Keratinocyte (primary cell): ENCODE data around the gene STXBP3. TPM values are rescaled to one million over a fixed set of nuclear protein-coding genes. Genes with fewer than 3 reads are reported as not detected.

Source experiments
- DNase-seq: peaks from one replicate; pipeline ENCODE4 v3.0.0-alpha.2; 2011; ENCODE audit warnings: low read depth, missing footprints, low spot score
- FAIRE-seq: peaks from 2 replicates; lab custom pipeline; 2011; peaks lifted over from hg19 to GRCh38; lab: Jason Lieb, UNC
- H2AFZ ChIP-seq: 2 replicates; pipeline ENCODE4 v1.6.0; 2012; ENCODE audit warnings: low read length, control low read depth, inconsistent platforms; ENCODE audit not compliant: control insufficient read depth
- H3K27ac ChIP-seq: 2 replicates; pipeline ENCODE4 v1.5.1; 2011; ENCODE audit warnings: low read length; ENCODE audit not compliant: control insufficient read depth, insufficient read depth
- H3K27me3 ChIP-seq: 3 replicates; pipeline ENCODE4 v1.6.0; 2011; ENCODE audit warnings: low read length; ENCODE audit not compliant: control insufficient read depth, insufficient read depth; ENCODE audit errors: extremely low read depth
- H3K36me3 ChIP-seq, 2 experiments: 2 replicates in 1 of 2; 3 replicates in 1 of 2; pipeline ENCODE4 v1.5.1; 2011; ENCODE audit warnings: low read length in 2 of 2, mild to moderate bottlenecking in 1 of 2; ENCODE audit not compliant: control insufficient read depth in 2 of 2, insufficient read depth in 2 of 2; ENCODE audit errors: extremely low read depth in 1 of 2
- H3K4me1 ChIP-seq: 3 replicates; pipeline ENCODE4 v1.5.1; 2011; ENCODE audit warnings: low read length; ENCODE audit not compliant: control insufficient read depth, insufficient read depth; ENCODE audit errors: extremely low read depth
- H3K4me2 ChIP-seq: 3 replicates; pipeline ENCODE4 v1.6.0; 2011; ENCODE audit warnings: low read depth, low read length; ENCODE audit not compliant: control insufficient read depth, insufficient read depth; ENCODE audit errors: extremely low read depth
- H3K4me3 ChIP-seq, 3 experiments: fragments of 200-600 bp in 1 of 3; sonication (generic) in 1 of 3; 2 replicates in 2 of 3; 3 replicates in 1 of 3; pipeline ENCODE4 v1.5.1; 2011 to 2016; ENCODE audit warnings: low read length in 3 of 3, mild to moderate bottlenecking in 3 of 3, control low read depth in 2 of 3, inconsistent platforms in 1 of 3, low read depth in 1 of 3, mixed read lengths in 1 of 3, mixed run types in 1 of 3, moderate library complexity in 1 of 3; ENCODE audit not compliant: control insufficient read depth in 2 of 3, insufficient read depth in 2 of 3; ENCODE audit errors: extremely low read depth in 1 of 3
- H3K79me2 ChIP-seq: 2 replicates; pipeline ENCODE4 v1.6.0; 2012; ENCODE audit warnings: low read length; ENCODE audit not compliant: control insufficient read depth, insufficient read depth
- H3K9ac ChIP-seq: 3 replicates; pipeline ENCODE4 v1.6.0; 2011; ENCODE audit warnings: low read length; ENCODE audit not compliant: control insufficient read depth, insufficient read depth; ENCODE audit errors: extremely low read depth
- H3K9me1 ChIP-seq: 3 replicates; pipeline ENCODE4 v1.6.0; 2011; ENCODE audit warnings: low read length; ENCODE audit not compliant: control insufficient read depth, insufficient read depth; ENCODE audit errors: extremely low read depth
- H3K9me3 ChIP-seq: 2 replicates; pipeline ENCODE4 v1.5.1; 2012; ENCODE audit warnings: low read depth, low read length; ENCODE audit not compliant: control insufficient read depth
- H4K20me1 ChIP-seq: 3 replicates; pipeline ENCODE4 v1.6.0; 2011; ENCODE audit warnings: low read length; ENCODE audit not compliant: control insufficient read depth, insufficient read depth; ENCODE audit errors: extremely low read depth
- CTCF ChIP-seq, 3 experiments: IDR thresholded peaks in 1 of 3; conservative IDR thresholded peaks in 1 of 3; optimal IDR thresholded peaks in 1 of 3; 2 replicates in 2 of 3; 3 replicates in 1 of 3; pipeline versions ENCODE3 to v1.5.1; 2011; ENCODE audit warnings: low read length in 3 of 3, mild to moderate bottlenecking in 3 of 3, moderate library complexity in 2 of 3, control low read depth in 1 of 3, inconsistent platforms in 1 of 3; ENCODE audit not compliant: insufficient read depth in 2 of 3; ENCODE audit errors: extremely low read depth in 1 of 3
- EZH2 ChIP-seq: IDR thresholded peaks from one replicate; pipeline ENCODE4 v1.6.1; 2012; ENCODE audit warnings: inconsistent platforms, mild to moderate bottlenecking, low read length, moderate library complexity
- dilution Hi-C: fragments of 300-500 bp; cut with MboI; formaldehyde crosslinking; loops from one replicate; pipeline ENCODE4 v1.7.0; 2020; ENCODE audit warnings: low sequenced_read_pairs; ENCODE audit not compliant: extremely low pct_ligation_motif_present
- polyA plus RNA-seq, 5 experiments: library from polyadenylated mRNA; depleted of rRNA in 3 of 5; stranded (reverse) in 3 of 5; stranded (forward) in 1 of 5; unstranded in 1 of 5; fragments of >200 nt; gene quantifications; 1 replicate in 1 of 5; 2 replicates in 3 of 5; 3 replicates in 1 of 5; pipeline versions ENCODE4 v1.2.1 to v1.2.3, GENCODE V29; 2011 to 2012; ENCODE audit warnings: missing spikeins in 2 of 5, low read depth in 1 of 5, low replicate concordance in 1 of 5

Gene STXBP3
- polyA plus RNA-seq, 1 donor (not counting 4 experiments of a cell fraction or from before 2014, with no cell fraction given): 36.3 TPM

GRCh38 chr1:108826081-108826635, 79.7 kb downstream of the STXBP3 start:
- Histone ChIP-seq H3K4me1 (peaks cover 43% of the 10 kb centered on the region), H3K9me3 (no peaks in the 10 kb centered on the region), H3K4me3 (no peak overlapping the region), H3K9ac (no peak overlapping the region), H3K36me3 (peaks cover 4% of the 10 kb centered on the region in 2 experiments), H3K79me2 (no peaks in the 10 kb centered on the region), H3K9me1 (no peaks in the 10 kb centered on the region), H4K20me1 (no peaks in the 10 kb centered on the region), H3K4me2 (peak overlapping the region; percentile 18), H2AFZ (peak overlapping the region; percentile 50), H3K27me3 (no peaks in the 10 kb centered on the region), H3K27ac (no peak overlapping the region)
- no peak for DNase-seq
- no peak for FAIRE-seq
- dilution Hi-C loops: no loop called here
- TF ChIP-seq CTCF (optimal IDR thresholded peaks at IDR 0.05 in 1 of 3, IDR thresholded peaks at IDR 0.05 in 1 of 3, conservative IDR thresholded peaks at IDR 0.05 in 1 of 3; ENCODE audit: extremely low read depth in 1 of 3, insufficient read depth in 2 of 3, low read length in 3 of 3) (no peak), EZH2 (no peak)

GRCh38 chr1:108828074-108828961, 81.8 kb downstream of the STXBP3 start:
- H3K36me3 ChIP-seq: no peaks in the 10 kb centered on the region
- peaks cover 53% of the 10 kb centered on the region for H3K4me1 ChIP-seq
- peak overlapping the region; percentile 84 for H3K4me2 ChIP-seq
- H3K9me3 ChIP-seq: no peaks in the 10 kb centered on the region
- peak overlapping the region; percentile 51 for H3K9ac ChIP-seq
- dilution Hi-C loops: no loop called here
- peak overlapping the region in 2 of 3 experiments; percentile 0 to 32 for H3K4me3 ChIP-seq
- FAIRE-seq: peak; percentile 84
- H3K79me2 ChIP-seq: no peaks in the 10 kb centered on the region
- no peaks in the 10 kb centered on the region for H4K20me1 ChIP-seq
- H3K27me3 ChIP-seq: no peaks in the 10 kb centered on the region
- H3K9me1 ChIP-seq: no peaks in the 10 kb centered on the region
- DNase-seq: peak; percentile 100
- H3K27ac ChIP-seq: peak overlapping the region; percentile 89
- H2AFZ ChIP-seq: peak overlapping the region; percentile 38
- no peak for TF ChIP-seq EZH2
- TF ChIP-seq CTCF (optimal IDR thresholded peaks at IDR 0.05 in 1 of 3, IDR thresholded peaks at IDR 0.05 in 1 of 3, conservative IDR thresholded peaks at IDR 0.05 in 1 of 3; ENCODE audit: extremely low read depth in 1 of 3, insufficient read depth in 2 of 3, low read length in 3 of 3): peak; percentile 75 to 88 (median 80)
